Prostate gland (tissue), 2 donors: ENCODE measurements around the gene ANKRD39. TPM values are rescaled to one million over a fixed set of nuclear protein-coding genes. Genes with fewer than 3 reads are reported as not detected.

Experiments used
- DNase-seq: peaks from one replicate; pipeline ENCODE4 v3.0.0-alpha.2; 2019; ENCODE audit warnings: low spot score
- H3K27ac ChIP-seq, 2 donors: fragments of 200-600 bp; sonication (generic); 2 replicates each; pipeline ENCODE4 v1.5.1; 2017 to 2019
- H3K27me3 ChIP-seq: fragments of 200-600 bp; sonication (generic); replicated peaks from 2 replicates; pipeline ENCODE4 v1.5.1; 2019; ENCODE audit not compliant: insufficient read depth
- H3K36me3 ChIP-seq, 2 donors: fragments of 200-600 bp; sonication (generic); 1 replicate in 1 of 2; 2 replicates in 1 of 2; pipeline versions ENCODE4 v1.5.1 to v1.8.1; 2017 to 2019
- H3K4me1 ChIP-seq: fragments of 200-600 bp; sonication (generic); replicated peaks from 2 replicates; pipeline ENCODE4 v1.5.1; 2019
- H3K4me3 ChIP-seq, 2 donors: fragments of 200-600 bp; sonication (generic); 2 replicates each; pipeline ENCODE4 v1.5.1; 2017 to 2019
- H3K9me3 ChIP-seq: fragments of 200-600 bp; sonication (generic); 2 replicates; pipeline ENCODE4 v1.5.1; 2017
- POLR2A ChIP-seq: fragments of 450-650 bp; IDR thresholded peaks from one replicate; pipeline ENCODE4 v1.6.1; 2016; ENCODE audit warnings: antibody characterized with exemption, mild to moderate bottlenecking
- POLR2AphosphoS5 ChIP-seq: sonication (generic); formaldehyde crosslinking; IDR thresholded peaks from one replicate; pipeline ENCODE4 v1.6.1; 2017; ENCODE audit warnings: antibody characterized with exemption
- WGBS: methylation state at CpG from one replicate; pipeline ENCODE4 v1.1.5; 2018; 5-methylcytosine and 5-hydroxymethylcytosine counted together
- intact Hi-C: fragments of 100-400 bp; cut with DNase I; formaldehyde crosslinking; loops from one replicate; pipeline ENCODE4 v1.14.2; 2022
- microRNA counts, 2 donors: library from miRNA; unstranded; fragments of <30 nt; microRNA quantifications; one replicate each; lab custom pipeline; 2016 to 2017
- microRNA-seq: library from miRNA; unstranded; fragments of <30 nt; microRNA quantifications from one replicate; pipeline ENCODE4, GENCODE V29; 2016
- small RNA-seq, 2 donors: library from RNA; depleted of rRNA; stranded (forward); fragments of <200 nt; gene quantifications; one replicate each; pipeline ENCODE3, GENCODE V24; 2016
- total RNA-seq, 2 donors: library from RNA; depleted of rRNA; stranded (reverse); fragments of >200 nt; gene quantifications; one replicate each; pipeline ENCODE4 v1.1.0, GENCODE V29; 2016
- TF ChIP-seq, protein P1 (sequence below), 4 experiments: fragments of 200-600 bp in 2 of 4; fragments of 450-650 bp in 2 of 4; sonication (generic) in 2 of 4; IDR thresholded peaks; 1 replicate in 3 of 4; 2 replicates in 1 of 4; pipeline ENCODE4 v1.5.1; 2016 to 2019; ENCODE audit warnings: antibody characterized with exemption in 4 of 4, mild to moderate bottlenecking in 2 of 4, moderate library complexity in 2 of 4

ANKRD39 gene
- total RNA-seq, 2 donors from 2014 or later = 21.2 to 38.7 TPM

DNA sequence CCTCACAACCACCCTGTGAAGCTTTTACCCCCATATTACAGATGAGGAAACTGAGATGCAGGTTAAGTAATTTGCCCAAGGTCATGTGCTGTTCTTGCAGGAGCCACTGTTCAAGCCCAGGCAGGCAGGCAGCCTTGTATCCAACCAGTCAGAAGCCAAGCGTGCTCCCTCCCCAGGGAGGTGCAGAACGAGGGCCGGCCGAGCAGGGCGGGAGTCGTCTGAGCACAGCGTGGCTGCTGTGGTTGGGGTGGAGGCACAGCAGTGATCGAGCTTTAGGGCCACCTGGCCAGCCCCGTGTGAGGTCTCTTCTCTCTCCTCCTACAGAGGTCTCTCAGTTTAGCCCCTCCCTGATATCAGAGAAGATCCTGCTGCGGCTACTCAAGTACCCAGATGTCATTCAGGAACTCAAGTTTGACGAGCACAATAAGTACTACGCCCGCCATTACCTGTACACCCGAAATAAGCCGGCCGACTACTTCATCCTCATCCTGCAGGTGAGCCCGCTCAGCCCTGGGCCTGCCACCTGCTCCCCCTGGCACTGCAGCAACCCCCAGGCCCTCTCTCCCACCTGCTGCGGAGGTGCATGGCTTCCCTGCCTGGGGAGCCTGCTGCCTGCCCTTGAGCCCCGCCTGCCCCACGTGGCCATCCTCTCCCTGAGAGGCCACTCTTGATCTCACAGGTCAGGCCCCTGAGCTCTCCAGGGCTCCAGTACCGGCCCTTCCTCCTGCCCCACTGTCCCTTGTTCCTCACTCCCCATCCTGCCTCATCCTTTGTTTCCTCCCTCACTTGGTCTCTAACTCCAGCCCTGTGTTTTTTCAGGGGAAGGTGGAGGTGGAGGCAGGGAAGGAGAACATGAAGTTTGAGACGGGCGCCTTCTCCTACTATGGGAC is 58.8 kb downstream of the ANKRD39 start:
- intact Hi-C loops = loop anchor here (5.0 kb wide), 1 partner anchor 257 kb away; no protein-coding TSS in a partner anchor
- H3K9me3 ChIP-seq = no peaks in the 10 kb centered on the region
- H3K27me3 ChIP-seq = no peaks in the 10 kb centered on the region
- no peak overlapping the region for H3K27ac ChIP-seq
- TF ChIP-seq POLR2AphosphoS5 (no peak), POLR2A (no peak)
- TF ChIP-seq, protein P1, sequence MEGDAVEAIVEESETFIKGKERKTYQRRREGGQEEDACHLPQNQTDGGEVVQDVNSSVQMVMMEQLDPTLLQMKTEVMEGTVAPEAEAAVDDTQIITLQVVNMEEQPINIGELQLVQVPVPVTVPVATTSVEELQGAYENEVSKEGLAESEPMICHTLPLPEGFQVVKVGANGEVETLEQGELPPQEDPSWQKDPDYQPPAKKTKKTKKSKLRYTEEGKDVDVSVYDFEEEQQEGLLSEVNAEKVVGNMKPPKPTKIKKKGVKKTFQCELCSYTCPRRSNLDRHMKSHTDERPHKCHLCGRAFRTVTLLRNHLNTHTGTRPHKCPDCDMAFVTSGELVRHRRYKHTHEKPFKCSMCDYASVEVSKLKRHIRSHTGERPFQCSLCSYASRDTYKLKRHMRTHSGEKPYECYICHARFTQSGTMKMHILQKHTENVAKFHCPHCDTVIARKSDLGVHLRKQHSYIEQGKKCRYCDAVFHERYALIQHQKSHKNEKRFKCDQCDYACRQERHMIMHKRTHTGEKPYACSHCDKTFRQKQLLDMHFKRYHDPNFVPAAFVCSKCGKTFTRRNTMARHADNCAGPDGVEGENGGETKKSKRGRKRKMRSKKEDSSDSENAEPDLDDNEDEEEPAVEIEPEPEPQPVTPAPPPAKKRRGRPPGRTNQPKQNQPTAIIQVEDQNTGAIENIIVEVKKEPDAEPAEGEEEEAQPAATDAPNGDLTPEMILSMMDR (IDR thresholded peaks at IDR 0.05) = no peak
- 85% methylated on average over 23 of the region's 23 CpGs for WGBS
- H3K4me1 ChIP-seq = no peaks in the 10 kb centered on the region
- H3K36me3 ChIP-seq = no peaks in the 10 kb centered on the region
- H3K4me3 ChIP-seq = no peak overlapping the region
- DNase-seq = no peak

MicroRNAs within 50 kb of the gene (microRNA counts, 767-probe panel; counts per million panel counts)
- 0 to 431 counts per million in 2 donors for microRNA hsa-miR-3127-5p (lab: Ali Mortazavi, UCI)

Small RNAs within 50 kb of the gene (microRNA-seq; reads per million reads assigned to microRNA genes)
- 2.1 reads per million, percentile 30 among the genes with 10 or more reads in this experiment for gene MIR3127

Small RNAs within 50 kb of the gene (small RNA-seq; reads per million reads assigned to genes)
- gene MIR3127 = 0.60 to 1.6 reads per million in 2 donors

Other genes starting within 250 kb of the ANKRD39 start
- gene KANSL3, start 219.7 kb downstream of the ANKRD39 start, total RNA-seq = 10 to 100 TPM; 41.3 to 70.0 TPM
- gene FER1L5, start 215.3 kb downstream of the ANKRD39 start, total RNA-seq = 1 to 10 TPM in 1 of 2 donors, under 1 TPM in 1; 0.59 to 2.3 TPM
- 10 to 100 TPM; 26.1 to 26.8 TPM for gene LMAN2L, start 118.0 kb downstream of the ANKRD39 start, total RNA-seq
- gene CNNM4, start 97.1 kb downstream of the ANKRD39 start, total RNA-seq = 10 to 100 TPM in 1 of 2 donors, 1 to 10 TPM in 1; 9.2 to 13.9 TPM
- 10 to 100 TPM; 29.7 to 29.8 TPM for gene CNNM3, start 41.7 kb downstream of the ANKRD39 start, total RNA-seq
- 10 to 100 TPM; 11.4 to 15.2 TPM for gene ANKRD23, start 14.0 kb downstream of the ANKRD39 start, total RNA-seq
- 10 to 100 TPM; 35.8 to 45.9 TPM for gene SEMA4C, start 12.1 kb upstream of the ANKRD39 start, total RNA-seq
- 10 to 100 TPM in 1 of 2 donors, not detected in 1; 13.9 TPM for gene FAM178B, start 128.6 kb upstream of the ANKRD39 start, total RNA-seq
- gene FAHD2B, start 236.9 kb upstream of the ANKRD39 start, total RNA-seq = 10 to 100 TPM; 10.9 to 13.9 TPM